T47D (cell line): ENCODE data around the gene CPLX3.
A peak's percentile ranks its signal among the peaks of the same experiment; 100 is the strongest.

ENCODE experiments used
- DNase-seq, 2 experiments: peaks; one replicate each; pipeline versions ENCODE4 v3.0.0 to v3.0.0-alpha.2; 2011 to 2012; ENCODE audit warnings: low read depth in 1 of 2, low spot score in 1 of 2
- JUND ChIP-seq: IDR thresholded peaks from 2 replicates; pipeline ENCODE4 v1.6.1; 2012; ENCODE audit warnings: low read depth
- in situ Hi-C: cut with HindIII; loops from 2 replicates; pipeline ENCODE4 v1.10.0; 2016; ENCODE audit warnings: low sequenced_read_pairs, low pct_unique_long_range_greater_than_20kb

Gene CPLX3

DNA sequence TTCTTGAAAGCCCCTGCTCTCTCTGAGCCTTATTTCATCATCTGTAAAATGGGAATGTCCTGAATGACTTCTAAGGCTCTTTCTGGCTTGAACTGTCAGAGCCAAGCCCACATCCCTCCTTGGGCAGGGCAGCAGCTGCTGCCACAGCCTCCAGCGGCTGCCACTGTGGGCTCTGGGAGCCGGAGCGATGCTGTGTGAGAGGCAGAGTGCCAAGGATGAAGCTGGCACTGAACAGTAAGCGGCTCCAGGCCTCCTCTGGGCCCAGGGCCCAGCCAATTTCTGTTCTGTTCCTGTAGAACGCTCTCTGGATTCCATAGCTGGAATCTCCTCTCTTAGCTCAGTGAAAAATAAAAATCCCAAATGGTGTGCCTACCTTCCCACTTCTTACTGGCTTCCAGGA, 4.4 kb downstream of the CPLX3 start:
- DNase-seq: no peak
- in situ Hi-C loops: no loop called here
- no peak for TF ChIP-seq JUND

DNA sequence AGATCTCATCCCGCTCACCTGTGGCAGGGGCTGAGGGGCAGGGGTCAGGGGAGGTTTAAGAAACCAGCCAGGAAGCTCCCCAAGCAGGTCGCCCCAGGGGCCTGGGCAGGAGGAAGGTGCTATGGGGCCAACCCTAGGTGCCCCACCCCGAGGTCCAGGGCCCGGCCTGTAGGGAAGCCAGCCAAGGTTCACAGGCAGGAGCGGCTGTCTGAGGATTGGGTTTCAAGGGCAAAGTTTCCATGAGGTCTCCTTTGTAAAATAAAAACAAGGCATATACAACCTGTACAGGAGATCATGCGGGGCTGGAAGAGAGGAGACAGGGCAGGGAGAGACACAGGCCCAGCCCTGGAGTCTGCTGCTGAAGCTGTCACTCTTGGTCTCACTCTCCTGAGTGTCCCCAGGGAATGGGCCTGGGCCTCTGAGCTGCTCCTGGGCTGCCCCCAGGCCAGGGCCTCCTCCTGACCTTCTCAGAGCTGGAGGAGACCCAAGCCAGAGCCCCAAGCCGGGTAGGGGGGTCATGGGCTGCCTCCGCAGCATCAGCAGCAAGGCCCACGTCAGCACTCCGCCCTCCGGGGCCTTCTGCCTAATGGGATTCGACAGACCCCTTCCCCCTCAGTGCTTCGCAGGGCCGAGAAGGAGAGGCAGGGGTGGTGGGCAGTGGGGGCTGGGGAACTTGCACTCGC, 5.5 kb downstream of the CPLX3 start:
- in situ Hi-C loops: no loop called here
- TF ChIP-seq JUND: no peak
- DNase-seq: no peak

DNA sequence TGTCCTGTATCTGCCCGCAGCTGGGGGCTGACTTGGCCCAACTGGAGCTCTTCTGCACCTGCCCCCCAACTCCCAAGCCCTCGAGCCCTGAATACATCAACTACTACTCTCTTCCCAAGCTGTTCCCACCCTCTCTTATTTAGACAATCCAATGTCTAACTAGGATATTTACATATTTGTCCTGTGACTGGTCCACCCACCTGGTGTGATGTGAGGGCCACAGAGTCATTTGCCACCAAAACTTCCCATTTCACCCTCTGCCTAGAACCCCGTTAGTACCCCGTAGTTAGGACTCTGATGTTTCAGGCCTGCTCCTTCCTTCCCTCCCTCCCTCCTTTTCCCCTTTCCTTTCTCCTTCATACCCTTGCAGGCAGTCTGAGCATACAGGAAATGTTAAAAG, 6.4 kb downstream of the CPLX3 start:
- no peak for TF ChIP-seq JUND
- DNase-seq: no peak
- in situ Hi-C loops: no loop called here

DNA sequence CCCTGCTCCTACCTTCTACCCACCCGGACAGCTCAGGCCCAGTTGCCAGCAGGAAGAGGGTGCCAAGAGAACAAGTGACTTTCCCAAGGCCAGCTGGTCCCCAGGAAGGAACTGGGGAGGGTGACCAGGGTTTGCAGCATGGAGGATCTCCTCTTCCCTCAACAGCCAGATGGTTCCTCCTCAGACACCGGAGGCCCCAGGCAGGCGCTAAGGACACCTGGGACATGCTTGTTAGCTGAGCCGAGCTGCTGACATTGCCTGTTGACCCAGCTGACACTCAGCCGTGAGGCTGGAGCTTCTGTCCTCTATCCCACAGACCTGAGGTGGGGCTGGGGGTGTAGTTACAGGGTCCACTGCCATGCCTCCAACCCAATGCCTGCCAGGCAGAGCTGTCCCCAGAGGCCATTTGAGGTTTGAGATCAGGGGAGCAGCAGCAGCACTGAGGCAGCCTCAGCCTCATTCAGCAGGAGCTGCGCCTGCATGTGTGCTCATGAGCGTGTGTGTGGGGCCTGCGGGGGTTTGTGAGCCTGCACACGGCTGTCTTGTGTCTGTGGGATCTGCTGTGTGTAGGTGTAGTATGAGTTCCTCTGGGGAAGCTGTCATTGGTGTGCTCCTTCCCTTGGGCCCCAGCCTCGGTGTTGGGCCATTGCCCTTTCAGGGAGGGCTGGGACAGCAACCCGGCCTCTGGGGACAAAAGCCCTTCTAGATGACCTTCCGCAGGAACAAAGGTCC, 7.1 kb downstream of the CPLX3 start:
- TF ChIP-seq JUND: no peak
- no peak for DNase-seq
- in situ Hi-C loops: no loop called here

DNA sequence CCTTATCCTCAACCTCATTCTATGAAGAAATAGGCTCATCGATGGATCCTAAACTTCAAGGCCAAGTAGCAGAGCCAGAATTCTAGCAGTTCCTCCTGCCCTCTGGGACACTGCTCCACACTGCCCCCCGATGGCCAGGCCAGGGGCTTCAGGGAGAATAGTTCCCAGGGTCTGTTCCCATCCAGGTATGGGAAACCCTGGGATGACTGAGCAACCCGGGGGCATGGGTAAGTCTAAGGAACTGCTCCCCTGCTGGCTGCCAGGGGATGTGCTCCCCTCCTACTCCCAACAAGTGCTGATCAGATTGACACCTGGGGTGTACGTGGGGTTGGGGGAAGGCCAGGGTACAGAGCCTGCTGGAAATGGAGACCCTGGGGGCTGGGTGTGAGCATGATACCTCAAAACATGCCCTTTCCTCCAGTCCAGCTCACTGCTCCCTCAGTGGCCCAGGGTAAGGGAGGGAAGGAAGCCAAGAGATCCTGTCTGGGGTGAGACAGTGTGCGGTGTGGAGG, 8.9 kb downstream of the CPLX3 start:
- no peak for TF ChIP-seq JUND
- in situ Hi-C loops: no loop called here
- DNase-seq: peak; percentile 80

DNA sequence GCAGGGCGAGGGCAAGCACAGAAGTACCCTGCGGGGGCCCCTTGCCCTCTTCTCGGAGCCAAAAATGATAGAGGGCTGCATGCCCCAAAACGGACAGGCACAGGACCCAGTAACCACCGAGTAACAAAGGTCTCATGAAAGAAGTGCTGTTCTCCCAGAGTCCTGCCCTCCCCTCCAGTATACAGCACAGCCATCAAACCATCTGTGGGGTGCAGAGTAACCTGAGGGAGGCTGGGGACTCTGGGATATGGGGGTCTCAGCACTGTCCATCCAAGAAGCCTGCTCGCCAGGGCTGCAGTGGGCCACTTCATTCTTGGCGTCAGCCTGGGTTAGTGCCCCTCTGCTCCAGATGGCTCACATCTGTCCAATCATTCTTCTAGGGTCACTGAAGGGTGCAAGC, 10.4 kb downstream of the CPLX3 start:
- in situ Hi-C loops: no loop called here
- no peak for DNase-seq
- no peak for TF ChIP-seq JUND

DNA sequence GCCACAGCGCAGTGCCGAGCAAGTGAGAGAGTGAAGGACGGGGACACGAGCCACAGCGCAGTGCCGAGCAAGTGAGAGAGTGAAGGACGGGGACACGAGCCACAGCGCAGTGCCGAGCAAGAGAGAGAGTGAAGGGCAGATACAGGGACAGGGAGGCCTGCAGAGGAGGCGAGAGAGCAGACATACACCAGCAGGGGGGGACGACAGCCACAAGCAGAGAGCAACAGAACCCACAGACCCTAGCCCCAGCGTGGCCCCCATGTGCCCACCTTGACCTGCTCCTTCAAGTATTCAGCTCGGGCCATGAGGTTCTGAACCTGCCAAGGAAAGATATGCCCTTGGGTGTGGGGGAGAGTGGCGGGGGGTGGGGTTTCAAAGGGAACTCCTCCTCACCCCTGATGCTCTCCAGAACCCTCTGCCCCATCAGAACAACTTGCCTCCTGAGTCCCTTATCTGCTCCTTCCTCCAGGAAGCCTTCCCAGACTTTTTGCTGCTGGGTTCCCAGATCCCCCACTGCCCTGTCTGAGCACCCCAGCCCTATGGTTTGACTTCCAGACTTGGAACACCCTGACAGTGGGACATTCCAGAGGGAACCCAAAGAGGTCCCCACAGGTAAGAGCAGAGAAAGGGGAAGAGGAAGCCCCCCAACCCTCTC, 11.2 kb downstream of the CPLX3 start:
- DNase-seq: no peak
- in situ Hi-C loops: no loop called here
- TF ChIP-seq JUND: no peak

DNA sequence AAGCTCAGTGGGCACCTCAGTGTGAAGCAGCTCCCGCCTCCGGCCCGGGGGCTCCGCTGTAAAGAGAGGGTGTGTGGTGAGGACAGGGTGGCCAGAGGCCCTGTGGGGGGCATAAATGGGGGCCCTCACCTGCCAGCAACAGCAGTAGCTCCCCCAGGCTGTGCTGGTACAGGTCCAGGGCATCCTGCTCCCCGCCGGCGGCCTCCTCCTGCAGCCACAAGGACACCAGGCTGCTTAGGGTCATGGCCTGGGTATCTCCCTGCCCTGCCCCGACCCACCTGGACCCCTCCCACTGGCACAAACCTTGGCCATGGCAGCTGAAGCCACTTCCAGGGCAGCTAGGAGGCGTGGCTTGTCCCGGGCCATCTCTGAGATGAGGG, 11.7 kb downstream of the CPLX3 start:
- DNase-seq: no peak
- in situ Hi-C loops: no loop called here

DNA sequence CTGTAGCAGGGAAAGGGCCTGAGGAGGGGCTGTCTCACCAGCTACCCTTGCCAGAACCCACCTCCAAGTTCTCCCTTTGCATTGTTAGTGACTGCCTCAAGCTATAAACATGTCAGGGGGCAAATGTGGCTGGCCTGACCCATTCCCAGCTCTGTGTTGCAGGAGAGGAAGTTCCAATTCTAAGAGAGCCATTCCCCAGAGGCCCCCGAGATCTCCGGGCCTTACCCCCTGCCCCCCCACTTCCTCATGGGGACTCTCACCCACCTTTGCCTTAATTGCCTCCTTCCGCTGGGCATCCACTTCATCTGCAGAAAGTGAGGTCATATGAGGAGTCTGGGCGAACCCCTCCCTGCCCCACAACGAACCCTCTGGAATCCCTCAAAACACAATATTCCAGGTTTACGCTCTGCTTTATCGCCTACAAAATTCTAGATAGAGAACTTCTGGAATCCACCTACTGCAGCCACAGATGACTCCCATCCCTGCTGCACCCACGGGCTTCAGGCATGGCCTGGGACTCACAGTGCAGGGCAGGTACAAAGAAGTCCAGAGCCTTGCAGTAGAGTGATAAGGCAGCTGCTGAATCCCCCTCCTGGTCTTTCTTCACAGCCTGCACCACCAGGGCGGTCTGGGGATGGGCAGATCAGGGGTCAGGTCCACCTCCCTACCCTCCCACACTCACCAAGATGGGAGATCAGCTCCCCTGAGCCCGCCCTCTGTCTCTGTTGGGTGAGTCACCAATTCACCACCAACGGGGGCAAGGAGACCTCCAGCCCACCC, 12.5 kb downstream of the CPLX3 start:
- no peak for DNase-seq
- TF ChIP-seq JUND: no peak
- in situ Hi-C loops: no loop called here

More for the DNA sequence above, 11.7 kb downstream of the CPLX3 start:
- no peak for TF ChIP-seq JUND

DNA sequence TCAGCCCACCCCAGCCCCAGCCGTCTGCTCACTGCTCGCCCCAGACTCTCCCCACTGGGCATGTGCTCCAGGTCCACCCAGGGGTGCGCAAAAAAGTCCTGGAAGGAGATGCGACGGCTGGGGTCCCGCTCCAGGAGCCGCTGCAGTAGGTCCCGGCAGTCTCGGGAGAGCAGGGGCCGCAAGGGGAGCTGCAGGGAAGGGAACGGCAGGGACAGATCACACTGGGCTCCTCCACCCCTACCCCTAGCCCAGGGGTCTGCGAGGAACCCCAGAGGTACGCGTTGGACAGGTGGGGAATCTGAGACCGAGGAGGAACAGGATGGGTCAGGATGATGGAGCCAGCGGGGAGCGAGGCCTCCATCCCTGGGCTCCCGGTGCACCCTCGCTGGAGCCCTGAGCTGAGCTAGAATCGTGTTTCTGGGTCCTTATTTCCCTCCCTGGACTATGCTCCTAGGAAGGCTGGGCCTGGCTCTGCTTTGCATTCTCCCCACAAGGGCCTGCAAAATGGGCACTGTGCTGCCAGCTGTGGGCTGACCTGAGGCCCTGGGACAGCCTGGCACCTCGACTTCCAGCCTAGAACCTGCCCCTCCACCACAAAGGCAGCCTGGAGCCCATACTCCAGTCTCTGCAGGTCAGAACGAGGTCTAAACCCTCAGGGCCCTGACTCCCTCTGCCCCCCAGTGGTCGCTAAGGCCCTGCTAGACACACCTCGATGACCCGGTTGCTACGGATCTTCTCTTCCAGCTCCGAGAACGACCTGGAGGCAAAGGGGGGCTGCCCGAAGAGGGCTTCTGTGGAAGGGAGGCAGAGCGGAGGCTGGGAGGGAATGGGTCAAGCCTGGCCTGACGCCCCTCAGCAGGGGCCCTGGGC, 13.3 kb downstream of the CPLX3 start:
- no peak for DNase-seq
- in situ Hi-C loops: no loop called here
- TF ChIP-seq JUND: no peak

DNA sequence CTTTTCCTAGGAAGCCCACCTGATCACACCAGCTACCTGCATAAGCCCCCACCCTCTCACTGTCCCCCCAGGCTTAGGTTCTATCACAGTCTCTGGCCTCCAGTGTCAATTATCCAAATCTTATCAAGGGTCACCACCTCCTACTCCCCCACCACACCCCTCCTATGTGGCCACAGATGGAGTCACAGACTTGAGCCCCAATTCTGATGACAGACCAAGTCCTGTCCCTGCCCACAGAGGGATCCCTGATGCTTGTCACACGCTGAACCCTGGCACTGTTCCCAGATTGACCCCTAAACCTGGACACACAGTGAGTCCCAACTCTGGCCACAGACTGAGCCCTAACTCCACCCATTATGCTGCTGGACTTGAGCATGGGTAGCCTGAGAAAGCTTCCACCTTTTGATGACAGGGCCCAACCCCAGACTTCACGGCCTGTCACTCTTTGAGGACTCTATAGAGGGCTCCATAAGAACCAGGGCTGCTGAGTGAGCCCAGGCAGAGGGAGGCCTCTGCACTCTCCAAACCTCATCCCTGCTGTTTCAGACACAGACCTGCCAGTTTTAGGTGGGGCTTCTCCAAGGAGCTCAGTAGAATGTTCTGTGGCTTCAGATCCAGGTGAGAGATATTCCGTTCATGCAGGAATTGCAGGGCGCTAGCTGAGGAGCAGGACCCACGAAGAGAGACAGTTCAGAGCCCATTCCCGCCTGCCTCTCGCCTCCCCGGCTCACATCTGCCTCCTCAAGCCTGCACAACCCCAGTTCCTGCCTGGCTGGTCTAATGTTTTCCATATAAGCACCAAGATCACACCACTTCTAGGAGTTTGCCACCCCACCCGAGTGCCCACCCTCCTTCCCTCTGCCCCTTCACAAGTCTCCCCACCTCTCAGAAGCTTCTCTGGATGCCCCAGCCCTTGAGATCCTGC, 14.7 kb downstream of the CPLX3 start:
- in situ Hi-C loops: no loop called here
- TF ChIP-seq JUND: no peak
- DNase-seq: no peak
